Measurements from ENCODE around the gene CARM1.
"Not testable (repeated sequence)": the region's sequence is repeated elsewhere in the genome, so short reads cannot be mapped to it uniquely, and the experiment has no call there.

Gene CARM1

GRCh38 chr19:10876459-10877240 lies 5.3 kb downstream of the CARM1 start:
- DNase-seq = no peak

DNA sequence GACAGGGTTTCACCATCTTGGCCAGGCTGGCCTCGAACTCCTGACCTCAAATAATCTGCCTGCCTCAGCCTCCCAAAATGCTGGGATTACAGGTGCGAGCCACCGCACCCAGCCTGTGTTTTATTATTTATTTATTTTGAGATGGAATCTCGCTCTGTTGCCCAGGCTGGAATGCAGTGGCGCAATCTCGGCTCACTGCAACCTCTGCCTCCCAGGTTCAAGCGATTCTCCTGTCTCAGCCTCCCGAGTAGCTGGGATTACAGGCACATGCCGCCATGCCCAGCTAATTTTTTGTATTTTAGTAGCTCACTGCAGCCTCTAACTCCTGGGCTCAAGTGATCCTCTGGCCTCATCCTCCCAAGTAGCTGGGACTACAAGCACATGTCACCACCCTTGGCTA lies 6.3 kb downstream of the CARM1 start:
- DNase-seq = not testable (repeated sequence)

DNA sequence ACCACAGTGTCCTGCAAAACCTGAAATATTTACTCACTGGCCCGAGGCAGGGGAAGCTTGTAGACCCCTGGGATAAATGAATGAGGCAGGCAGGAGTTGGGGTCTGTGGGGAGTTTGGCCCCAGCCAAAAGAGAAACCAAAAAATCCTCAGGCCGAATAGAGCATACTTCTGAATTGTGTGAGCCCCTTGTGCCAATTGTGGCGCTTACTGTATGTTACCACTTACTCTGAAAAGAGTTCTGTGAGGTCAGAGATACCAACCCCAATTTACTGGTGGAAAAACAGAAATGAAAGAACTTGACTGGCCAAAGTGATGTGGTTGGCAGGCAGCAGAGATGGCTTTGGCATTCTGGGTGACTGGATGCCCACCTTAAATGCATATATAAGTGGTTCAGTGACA lies 6.9 kb downstream of the CARM1 start:
- no peak for DNase-seq

- DNase-seq = no peak
Observed at GRCh38 chr19:10881403-10882107, 10.2 kb downstream of the CARM1 start.

DNA sequence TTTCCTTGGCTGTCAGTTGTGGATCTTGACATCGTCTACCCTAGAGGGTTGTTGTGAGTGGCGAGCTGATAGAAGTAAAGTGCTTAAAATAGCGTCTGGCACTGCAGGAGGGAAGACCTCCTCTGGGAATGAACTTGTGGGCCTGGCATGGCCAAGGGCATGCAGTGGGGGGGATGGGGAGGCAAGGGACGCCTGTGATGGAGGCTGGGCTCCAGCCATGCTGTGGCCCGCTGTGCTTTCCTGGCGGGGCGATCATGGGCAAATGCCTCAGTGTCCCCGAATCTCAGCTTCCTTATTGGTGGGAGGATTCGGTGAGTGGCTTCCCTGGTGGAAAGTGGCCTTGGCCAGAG lies 10.7 kb downstream of the CARM1 start:
- DNase-seq = no peak

DNA sequence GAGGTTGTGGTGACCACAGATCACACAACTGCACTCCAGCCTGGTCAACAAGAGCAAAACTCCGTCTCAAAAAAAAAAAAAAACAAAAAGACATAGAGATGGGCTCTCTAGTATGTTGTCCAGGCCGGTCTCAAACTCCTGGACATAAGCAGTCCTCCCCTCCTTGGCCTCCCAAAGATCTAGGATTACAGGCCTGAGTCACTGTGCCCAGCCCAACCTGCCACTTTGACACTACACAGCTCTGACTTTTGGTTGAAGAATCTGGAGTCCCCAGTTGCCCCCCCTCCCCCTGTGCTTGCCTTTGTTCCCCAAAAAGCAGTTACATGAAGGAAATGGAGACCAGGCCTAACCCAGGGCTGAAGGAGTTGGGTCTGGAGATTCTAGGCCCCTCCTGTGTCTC lies 12.9 kb downstream of the CARM1 start:
- no peak for DNase-seq

DNA sequence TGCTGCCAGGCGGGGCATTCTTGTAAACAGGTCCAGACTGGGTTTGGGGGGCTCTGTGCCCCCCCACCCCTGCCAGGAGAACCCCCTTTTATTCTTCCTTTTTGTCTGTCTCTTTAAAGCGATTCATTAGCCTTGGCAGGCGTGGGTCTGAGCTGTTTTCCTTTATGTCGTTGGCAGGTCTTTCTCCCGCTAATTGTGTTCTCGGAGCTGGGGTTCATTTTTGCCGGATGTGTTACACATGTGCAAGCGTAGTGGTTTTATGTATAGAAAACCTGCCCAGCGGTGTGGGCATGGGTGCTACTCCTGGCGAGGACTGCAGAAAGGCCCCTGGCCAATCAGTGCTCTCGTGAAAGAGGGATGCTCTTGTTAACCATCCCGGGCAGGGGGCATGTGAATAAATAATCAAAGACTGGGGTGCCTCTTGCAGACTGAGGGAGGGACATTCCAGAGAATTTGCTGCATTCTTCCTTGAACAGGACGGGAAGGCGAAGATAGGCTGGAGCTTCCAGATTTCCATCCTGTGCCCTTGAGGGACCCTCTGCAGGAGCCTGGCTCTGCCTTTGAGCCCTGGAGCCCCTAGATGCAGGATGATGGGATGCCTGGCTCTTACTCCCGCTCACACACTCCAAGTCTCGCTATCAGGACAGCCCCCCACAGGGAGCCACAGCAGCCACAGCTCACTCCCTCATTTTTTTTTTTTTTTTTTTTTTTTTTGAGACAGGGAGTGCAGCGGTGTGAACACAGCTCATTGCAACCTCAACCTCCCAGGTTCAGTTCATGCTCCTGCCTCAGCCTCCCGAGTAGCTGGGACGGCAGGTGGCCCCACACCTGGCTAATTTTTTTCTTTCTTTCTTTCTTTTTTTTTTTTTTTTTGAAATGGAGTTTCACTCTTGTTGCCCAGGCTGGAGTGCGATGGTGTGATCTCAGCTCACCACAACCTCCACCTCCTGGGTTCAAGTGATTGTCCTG lies 14.1 kb downstream of the CARM1 start:
- no peak for DNase-seq

DNA sequence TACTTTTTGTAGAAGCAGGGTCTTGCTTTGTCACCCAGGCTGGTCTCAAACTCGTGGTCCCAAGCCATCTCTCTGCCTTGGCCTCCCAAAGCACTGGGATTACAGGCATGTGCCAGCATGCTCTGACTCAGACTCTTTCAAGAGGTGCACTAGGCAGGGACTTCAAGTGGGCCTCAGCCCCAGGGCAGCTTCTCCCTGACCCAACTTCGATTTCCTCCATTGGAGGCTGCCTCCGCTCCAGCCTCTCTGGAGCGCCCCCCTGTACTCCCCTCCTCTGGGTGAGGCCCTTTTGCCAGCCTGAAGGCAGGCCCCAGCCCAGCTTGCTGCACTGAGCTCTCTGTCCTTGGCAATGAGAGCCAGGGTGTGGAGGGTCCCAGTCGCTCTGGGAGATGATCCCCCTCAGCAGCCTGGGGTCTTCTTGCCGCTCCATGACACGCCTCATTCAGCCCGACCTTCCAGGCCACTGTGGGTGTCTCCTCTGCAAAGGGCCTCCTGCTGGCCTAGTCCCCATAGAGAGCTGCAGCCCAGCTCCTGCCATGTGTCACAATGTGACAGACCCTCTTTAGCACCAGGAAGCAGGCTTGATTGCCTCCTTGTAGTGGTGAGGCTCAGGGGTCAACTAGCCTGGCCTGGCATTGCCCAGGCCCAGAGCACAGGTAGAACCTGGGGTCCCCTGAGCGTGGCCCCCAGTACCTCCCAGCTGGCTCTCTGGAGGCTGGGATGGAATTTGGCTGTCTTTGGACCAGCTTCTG lies 16.4 kb downstream of the CARM1 start:
- DNase-seq = no peak

DNA sequence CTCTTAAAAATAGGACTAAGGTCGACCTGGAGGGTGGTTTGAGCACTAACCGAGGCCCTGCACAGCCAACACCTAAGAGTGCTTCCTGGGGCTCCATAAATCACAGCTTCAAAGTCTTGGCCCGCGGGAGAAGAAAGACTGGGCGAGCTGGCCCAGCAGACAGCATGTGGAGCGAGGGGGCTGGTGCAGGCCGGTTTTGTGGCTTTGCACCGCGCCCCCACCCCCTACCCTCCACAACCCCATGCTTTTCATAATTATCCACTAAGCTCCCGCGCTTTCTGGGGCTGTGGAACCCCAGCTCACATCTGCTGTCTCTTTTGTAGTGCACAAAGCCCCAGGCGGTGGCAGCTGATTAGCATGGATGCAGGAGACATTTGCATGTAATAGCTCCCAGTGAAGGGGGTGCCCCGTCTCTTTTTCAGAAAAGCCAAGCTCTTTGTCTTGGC lies 17.1 kb downstream of the CARM1 start:
- no peak for DNase-seq

- DNase-seq = no peak
Observed at GRCh38 chr19:10889880-10890279, 18.5 kb downstream of the CARM1 start.

DNA sequence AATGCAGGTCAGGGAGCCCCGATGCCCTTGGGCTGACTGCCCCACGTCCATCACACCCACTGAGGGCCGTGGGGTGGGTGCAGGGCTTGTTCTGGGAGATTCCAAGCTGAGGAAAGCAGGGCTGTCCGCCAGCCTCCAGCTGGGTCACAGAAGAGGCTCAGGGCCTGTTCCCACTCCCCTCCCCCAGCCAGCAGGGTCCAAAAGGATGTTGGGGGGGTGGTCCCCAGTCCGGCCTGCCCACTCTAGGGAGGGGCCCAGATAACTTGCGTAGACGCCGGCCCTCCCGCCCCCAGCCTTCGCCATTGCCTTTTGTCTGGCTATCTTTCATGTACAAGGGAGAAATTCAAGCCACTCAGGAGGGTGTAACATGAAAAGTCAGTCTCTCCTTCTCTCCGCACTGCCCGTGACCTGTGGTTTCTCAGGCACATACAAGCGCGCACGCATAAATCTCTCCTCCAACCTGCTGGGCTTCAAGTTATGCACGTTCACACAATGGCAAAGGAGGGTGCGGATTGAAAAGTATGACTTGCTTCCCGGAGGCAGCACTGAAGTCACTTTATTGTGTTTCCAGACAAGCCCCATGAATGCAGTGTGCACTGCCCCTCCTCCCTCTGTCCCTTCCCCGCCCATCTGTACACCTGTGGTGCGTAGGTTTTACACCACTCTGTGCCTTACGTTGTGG lies 20.2 kb downstream of the CARM1 start:
- DNase-seq = no peak

GRCh38 chr19:10892256-10892655 lies 20.9 kb downstream of the CARM1 start:
- DNase-seq = no peak

DNA sequence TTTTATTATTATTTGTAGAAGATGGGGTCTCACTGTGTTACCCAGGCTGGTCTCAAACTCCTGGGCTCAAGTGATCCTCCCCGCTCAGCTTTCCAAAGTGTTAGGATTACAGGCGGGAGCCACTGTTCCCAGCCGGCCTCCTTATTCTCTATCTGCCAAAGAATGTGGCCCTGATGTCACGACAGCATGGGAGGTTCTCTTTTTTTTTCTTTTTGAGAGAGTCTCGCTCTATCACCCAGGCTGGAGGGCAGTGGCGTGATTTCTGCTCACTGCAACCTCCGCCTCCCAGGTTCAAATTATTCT lies 23.5 kb downstream of the CARM1 start:
- DNase-seq = no peak

GRCh38 chr19:10895363-10895762 lies 24.0 kb downstream of the CARM1 start:
- no peak for DNase-seq

DNA sequence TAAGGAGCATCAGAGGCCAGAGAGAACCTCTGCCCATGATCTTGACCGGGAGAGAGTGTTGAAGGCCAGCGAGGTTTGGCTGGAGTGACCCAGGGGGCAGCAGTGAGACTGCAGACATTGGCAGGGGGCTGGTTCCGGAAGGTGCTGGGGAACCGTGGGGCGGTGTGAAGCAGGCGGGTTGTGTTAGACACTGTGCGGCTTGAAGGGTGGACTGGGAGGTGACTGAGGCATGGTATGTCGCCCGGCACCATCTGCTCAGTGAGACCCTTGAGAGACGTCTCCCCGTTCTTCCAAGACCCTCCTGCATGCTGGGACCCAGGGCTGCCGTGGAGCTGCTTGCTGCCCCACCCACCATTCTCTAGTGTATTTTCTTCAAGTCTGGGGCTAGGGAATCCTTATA lies 24.6 kb downstream of the CARM1 start:
- no peak for DNase-seq

GRCh38 chr19:10896851-10897526 lies 25.6 kb downstream of the CARM1 start:
- DNase-seq = peak; percentile 48

DNA sequence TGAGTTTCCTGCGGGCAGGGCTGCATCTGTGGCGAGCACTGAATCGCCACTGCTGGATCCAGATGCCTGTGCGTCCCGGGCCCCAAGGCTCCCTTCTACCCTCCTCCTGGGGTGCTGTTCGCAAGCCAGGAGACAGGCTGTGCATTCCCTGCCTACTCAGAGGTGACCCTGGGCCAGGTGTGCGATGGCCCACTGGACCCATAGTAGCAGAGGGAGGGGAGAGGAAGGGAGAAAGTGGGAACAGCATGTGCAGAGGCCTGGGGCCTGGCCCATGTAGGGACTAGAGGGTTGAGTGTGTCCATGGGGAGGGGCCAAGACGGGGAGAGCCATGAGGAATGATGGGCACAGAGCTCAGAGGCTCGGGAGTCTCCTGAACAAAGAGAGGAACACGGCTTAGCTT lies 27.3 kb downstream of the CARM1 start:
- DNase-seq = no peak

- peak; percentile 30 for DNase-seq
Observed at GRCh38 chr19:10899151-10899653, 27.8 kb downstream of the CARM1 start.

DNA sequence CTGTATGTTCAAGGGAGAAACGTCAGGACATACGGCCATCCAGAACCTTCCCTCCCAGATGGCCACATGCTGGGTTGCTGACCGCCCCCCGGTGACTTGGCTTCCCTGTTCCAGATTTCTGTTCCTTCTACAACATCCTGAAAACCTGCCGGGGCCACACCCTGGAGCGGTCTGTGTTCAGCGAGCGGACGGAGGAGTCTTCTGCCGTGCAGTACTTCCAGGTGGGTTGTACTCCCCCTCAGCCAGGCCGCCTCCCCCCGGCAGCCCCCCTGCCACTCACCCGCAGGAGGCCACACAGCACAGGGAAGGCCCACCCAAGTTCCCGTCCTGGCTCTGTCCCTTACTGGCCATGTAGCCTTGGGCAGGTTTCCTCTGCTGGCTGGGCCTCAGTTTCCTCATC lies 36.6 kb downstream of the CARM1 start:
- DNase-seq = no peak

GRCh38 chr19:10908380-10908960 lies 37.1 kb downstream of the CARM1 start:
- no peak for DNase-seq
